ENCODE measurements around the gene SGMS1. TPM values are rescaled to one million over a fixed set of nuclear protein-coding genes. Genes with fewer than 3 reads are reported as not detected.

SGMS1 gene
- total and polyA plus RNA-seq, 2 donors (not counting 3 experiments of a cell fraction or from before 2014, with no cell fraction given) = 9.7 to 23.7 TPM

DNA sequence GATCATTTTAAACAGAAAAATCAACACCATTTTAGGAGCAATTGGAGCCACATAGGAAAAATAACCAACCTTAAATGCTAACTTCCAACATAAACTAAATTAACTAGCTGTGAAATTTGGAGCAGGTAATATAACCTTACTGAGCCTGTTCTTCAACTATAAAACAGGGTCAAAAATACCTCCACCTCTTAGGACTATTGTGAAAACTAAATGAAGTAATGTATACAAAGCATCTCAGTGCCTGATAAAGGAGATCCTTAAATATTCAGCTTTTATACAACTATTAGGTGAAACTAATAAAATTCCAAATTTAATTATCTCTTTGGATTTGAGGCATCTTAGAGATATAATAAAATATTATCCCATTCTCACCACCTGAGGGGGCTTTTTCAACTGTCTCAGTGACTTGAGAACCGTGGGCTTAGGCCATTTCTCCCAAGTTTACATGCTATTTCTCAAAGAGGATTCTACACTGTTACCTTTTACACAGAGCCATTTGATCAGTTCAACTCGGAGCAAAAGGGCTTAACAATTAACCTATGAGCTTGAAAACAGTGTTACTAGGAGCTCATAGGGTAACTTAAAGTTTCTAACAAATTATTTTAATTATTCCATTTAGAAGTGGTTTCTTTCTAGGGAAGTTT lies 207.5 kb downstream of the SGMS1 start:
- FAIRE-seq = no peak
- dilution Hi-C loops (cut with MboI; ENCODE audit: extremely low pct_ligation_motif_present, low sequenced_read_pairs) = no loop called here
- CTCF ChIA-PET = interaction anchor here (0.6 to 5.6 kb wide), 10 partner anchors 10 to 1355 kb away, joined by 3 to 68 read pairs (median 4); partner anchors contain the start of gene ASAH2B

More for the DNA sequence above, 207.5 kb downstream of the SGMS1 start:
- peaks cover 48% of the 10 kb centered on the region for H3K79me2 ChIP-seq (ENCODE audit: control insufficient read depth, insufficient read depth, low read length)
- H3K9me1 ChIP-seq (replicated peaks; ENCODE audit: control insufficient read depth, extremely low read depth, insufficient read depth, low read length) = no peaks in the 10 kb centered on the region
- peak; percentile 30 for DNase-seq (ENCODE audit: low read depth, low spot score)
- H3K4me2 ChIP-seq (ENCODE audit: insufficient read depth, low read length) = peak overlapping the region; percentile 100
- H3K4me1 ChIP-seq (ENCODE audit: control insufficient read depth, extremely low read depth, insufficient read depth, low read length) = peaks cover 14% of the 10 kb centered on the region
- TF ChIP-seq, protein P1, sequence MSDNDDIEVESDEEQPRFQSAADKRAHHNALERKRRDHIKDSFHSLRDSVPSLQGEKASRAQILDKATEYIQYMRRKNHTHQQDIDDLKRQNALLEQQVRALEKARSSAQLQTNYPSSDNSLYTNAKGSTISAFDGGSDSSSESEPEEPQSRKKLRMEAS (IDR thresholded peaks at IDR 0.05; ENCODE audit: insufficient read depth, insufficient read length) = no peak
- TF ChIP-seq JUN (IDR thresholded peaks at IDR 0.05; ENCODE audit: borderline replicate concordance, insufficient read depth, insufficient read length, low read depth) (no peak), GATA2 (IDR thresholded peaks at IDR 0.05; ENCODE audit: insufficient read depth, insufficient read length, low read depth, low read length) (no peak), MYC (IDR thresholded peaks at IDR 0.05; ENCODE audit: low read depth, low read length) (no peak), POLR2AphosphoS5 (IDR thresholded peaks at IDR 0.05; ENCODE audit: insufficient read depth, low read depth, low read length) (no peak), FOS (IDR thresholded peaks at IDR 0.05; ENCODE audit: borderline replicate concordance, insufficient read depth, low read length) (no peak), EZH2 (IDR thresholded peaks at IDR 0.05; ENCODE audit: borderline replicate concordance, low read depth, low read length, severe bottlenecking) (no peak), POLR2A (IDR thresholded peaks at IDR 0.05; ENCODE audit: low read depth, low read length) (no peak)
- TF ChIP-seq, protein P2, sequence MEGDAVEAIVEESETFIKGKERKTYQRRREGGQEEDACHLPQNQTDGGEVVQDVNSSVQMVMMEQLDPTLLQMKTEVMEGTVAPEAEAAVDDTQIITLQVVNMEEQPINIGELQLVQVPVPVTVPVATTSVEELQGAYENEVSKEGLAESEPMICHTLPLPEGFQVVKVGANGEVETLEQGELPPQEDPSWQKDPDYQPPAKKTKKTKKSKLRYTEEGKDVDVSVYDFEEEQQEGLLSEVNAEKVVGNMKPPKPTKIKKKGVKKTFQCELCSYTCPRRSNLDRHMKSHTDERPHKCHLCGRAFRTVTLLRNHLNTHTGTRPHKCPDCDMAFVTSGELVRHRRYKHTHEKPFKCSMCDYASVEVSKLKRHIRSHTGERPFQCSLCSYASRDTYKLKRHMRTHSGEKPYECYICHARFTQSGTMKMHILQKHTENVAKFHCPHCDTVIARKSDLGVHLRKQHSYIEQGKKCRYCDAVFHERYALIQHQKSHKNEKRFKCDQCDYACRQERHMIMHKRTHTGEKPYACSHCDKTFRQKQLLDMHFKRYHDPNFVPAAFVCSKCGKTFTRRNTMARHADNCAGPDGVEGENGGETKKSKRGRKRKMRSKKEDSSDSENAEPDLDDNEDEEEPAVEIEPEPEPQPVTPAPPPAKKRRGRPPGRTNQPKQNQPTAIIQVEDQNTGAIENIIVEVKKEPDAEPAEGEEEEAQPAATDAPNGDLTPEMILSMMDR (IDR thresholded peaks at IDR 0.05; ENCODE audit: extremely low read depth in 1 of 2, insufficient read depth in 1 of 2, low read depth in 1 of 2, low read length in 2 of 2) = no peak
- no TSS peak for BruUV-seq (replicated peaks)
- no peak overlapping the region for H3K9ac ChIP-seq (replicated peaks; ENCODE audit: extremely low read depth, insufficient read depth, low read length)
- H3K27ac ChIP-seq (ENCODE audit: insufficient read depth, low read depth, low read length) = no peak overlapping the region
- H3K27me3 ChIP-seq (ENCODE audit: control insufficient read depth in 2 of 2, insufficient read depth in 2 of 2, low read length in 2 of 2) = no peaks in the 10 kb centered on the region
- no peaks in the 10 kb centered on the region for H3K36me3 ChIP-seq (ENCODE audit: control insufficient read depth in 2 of 2, extremely low read depth in 1 of 2, insufficient read depth in 2 of 2, low read length in 2 of 2)
- no peak overlapping the region for H2AFZ ChIP-seq (ENCODE audit: low read depth, low read length)
- POLR2A ChIA-PET = interaction anchor here (0.7 kb wide), 1 partner anchor 49 kb away, joined by 3 read pairs; no protein-coding TSS in a partner anchor
- no peaks in the 10 kb centered on the region for H4K20me1 ChIP-seq (replicated peaks; ENCODE audit: control insufficient read depth, extremely low read depth, insufficient read depth, low read length)
- no peak overlapping the region for H3K4me3 ChIP-seq (replicated peaks in 1 of 3; ENCODE audit: insufficient read depth in 1 of 3, low read depth in 1 of 3, low read length in 3 of 3)
- no peaks in the 10 kb centered on the region for H3K9me3 ChIP-seq (replicated peaks; ENCODE audit: control insufficient read depth, insufficient read depth, low read length)
- intact Hi-C loops (cut with micrococcal nuclease) = no loop called here

All from endothelial cell of umbilical vein (primary cell).